ENCODE results near the gene ASXL1.

ASXL1 gene

GRCh38 chr20:32468313-32468640 is 110.1 kb downstream of the ASXL1 start:
- DNase-seq = no peak

GRCh38 chr20:32468860-32469259 is 110.7 kb downstream of the ASXL1 start:
- no peak for DNase-seq

- no peak for DNase-seq
These were observed 112.1 kb downstream of the ASXL1 start for GRCh38 chr20:32470025-32470861.

- no peak for DNase-seq
These were observed 112.8 kb downstream of the ASXL1 start for GRCh38 chr20:32470940-32471339.

GRCh38 chr20:32472581-32473207 is 114.6 kb downstream of the ASXL1 start:
- DNase-seq = no peak

DNA sequence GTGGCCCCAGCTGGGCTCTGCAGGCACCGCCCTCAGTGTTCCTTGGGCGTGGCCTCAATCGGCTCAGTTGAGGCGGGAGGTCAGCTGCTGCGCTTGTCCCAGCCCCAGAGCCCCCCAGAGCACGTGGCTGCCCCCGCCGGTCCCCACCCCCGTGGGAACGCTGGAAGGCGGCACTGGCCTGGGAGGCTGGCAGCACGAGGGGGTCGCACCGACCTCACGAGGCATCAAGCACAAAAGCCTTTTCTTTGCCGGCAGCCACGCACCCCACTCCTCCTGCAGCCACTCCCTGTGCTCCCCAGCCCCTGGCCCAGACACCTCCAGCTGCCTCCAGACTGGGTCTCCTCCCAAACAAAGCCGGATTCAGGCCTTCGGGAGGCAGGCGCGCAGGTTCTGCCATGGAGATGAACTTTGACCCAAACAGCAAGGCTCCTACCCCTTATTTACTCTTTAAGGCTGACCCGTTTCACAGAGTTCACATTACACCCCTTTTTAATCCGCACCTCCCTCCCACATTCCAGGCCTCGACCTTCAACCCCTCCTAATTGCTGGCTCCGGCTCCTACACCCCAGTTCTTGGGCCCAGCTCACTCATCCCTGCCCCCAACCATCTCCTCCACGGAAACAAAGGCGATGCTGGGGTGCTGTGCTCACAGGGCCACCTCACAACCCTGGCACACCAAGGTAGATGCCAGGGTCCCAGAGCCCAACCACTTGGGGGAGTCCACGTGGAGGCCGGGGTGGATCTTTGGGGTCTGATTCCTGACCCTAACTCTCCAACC is 115.3 kb downstream of the ASXL1 start:
- no peak for DNase-seq

DNA sequence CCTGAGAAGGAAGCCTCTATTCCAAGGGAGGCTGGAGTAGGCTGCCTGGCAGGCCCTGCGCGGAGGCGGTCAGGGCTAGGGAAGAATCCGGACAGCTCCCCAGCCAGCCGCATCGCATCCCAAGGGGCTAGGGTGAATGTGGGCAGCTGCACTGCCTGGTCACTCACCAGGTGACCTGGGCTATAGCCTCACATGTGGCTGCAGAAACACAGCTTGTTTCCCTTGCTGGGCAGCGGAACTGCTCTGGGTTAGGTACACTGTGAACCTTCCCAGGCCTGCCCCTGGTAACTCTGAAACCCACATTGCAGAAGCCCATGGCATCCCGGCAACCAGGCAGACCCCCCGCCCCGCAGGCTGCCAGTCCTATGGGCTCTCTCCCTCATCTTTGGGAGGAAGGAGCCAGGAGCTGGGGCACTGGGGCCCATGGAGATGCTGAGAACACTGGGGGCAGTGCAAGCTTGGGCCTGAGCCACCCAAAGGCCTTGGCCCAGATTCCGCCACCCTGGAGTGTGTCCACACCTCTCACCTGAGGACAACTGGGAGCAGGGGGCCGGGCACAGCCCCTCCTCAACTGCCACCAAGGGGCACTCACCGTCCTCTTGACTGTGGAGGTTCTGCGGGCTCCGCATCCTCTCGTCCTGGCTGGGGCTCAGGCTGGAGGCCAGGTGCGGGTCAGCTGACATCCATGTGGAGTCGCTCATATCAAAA is 116.0 kb downstream of the ASXL1 start:
- DNase-seq = no peak

GRCh38 chr20:32474717-32474966 is 116.5 kb downstream of the ASXL1 start:
- DNase-seq = no peak

DNA sequence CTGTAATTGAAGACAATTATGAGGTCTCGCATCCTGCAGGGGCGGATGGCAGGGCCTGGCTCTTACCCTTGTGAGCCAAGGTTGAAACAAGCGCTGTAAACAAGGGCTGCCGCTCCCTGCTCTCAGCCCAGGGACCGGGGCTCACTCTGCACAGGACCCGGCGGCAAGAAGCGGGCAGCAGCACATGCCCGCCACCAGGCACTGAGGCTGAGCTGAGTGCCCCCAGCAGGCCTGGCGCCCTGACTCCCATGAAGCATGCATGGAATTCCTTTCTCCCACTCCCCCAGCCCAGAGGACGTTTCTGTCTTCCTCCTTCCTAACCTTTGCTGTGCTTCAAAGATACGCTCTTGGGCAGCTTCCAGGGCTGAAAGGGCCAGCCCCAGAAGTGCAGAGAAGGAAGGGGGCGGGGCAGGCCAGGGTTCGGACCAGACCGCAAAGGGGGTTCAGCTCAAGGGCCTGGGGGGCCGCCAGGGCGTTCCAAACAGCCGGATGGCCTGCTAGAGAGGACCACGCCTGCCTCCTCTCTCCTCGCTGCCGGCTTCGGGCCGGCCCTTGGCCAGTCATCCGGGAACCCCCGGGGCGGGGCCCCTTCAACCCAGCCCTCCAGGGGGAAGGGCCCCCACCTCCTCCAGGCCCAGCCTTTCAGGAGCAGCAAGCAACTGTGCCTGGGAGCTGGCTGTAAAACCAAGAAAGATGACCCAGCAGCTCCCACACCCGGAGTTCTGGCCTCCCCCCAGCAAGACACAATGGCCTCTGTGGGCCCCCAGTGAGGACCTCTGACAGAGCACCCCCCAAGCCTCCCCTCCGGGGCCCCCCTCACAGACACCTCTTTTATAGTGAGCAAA is 117.1 kb downstream of the ASXL1 start:
- DNase-seq = no peak

DNA sequence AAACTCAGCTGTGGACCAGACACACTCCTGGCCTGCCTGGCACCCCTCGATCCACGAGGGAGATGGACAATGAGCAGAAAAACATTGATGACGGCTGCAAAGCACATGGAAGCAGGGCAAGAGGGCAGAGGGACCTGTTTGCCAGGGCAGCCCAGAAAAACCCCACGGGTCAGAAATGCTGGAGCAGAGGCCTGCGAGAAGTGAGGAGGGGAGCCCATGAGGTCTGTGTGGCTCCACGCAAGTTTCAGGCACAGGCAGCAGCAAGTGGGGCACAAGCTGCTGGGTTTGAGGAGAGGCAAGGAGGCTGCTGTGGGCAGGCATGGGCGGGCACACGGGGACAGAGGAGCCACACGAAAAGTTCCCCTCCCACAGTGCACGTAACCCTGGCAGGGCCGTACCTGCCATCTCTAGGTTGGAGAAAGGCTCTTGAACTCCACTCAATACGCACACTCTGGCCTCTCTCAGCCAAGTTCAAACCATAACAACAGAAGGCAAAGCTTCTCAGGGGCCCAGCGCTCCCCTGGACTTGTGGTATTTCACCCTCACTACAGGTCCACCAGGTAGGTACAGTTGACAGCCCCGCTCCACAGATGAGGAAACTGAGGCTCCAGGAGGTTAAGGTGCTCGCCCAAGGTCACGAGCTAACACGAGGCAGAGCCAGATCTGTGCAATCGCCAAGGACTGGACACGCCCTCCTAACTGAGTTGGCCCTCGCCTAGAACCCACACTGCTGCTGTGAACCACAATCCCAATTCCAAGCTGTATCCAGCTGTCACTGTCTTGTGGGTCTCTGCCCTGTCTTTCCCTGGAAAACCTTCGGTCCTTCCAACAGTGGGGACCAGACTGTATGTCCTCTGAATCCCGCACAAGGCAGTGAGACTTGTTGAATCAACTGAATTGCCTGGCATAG is 118.8 kb downstream of the ASXL1 start:
- no peak for DNase-seq

- DNase-seq = no peak
These were observed 119.7 kb downstream of the ASXL1 start for GRCh38 chr20:32477594-32478512.

DNA sequence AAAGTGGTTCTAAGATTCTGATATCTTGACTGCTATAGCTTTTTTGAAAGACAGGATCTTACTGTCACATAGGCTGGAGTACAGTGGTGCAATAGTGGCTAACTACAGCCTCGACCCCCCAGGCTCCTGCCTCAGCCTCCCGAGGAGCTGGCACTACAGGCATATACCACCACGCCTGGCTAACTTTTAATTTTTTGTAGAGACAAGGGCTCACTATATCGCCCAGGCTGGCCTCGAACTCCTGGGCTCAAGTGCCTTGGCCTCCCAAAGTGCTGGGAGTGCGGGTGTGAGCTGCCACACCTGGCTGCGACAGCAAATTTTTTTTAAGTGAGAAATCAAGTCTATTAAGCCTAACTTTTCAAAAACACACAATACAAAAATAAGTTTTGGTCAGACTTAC is 120.4 kb downstream of the ASXL1 start:
- no peak for DNase-seq

- no peak for DNase-seq
These were observed 120.9 kb downstream of the ASXL1 start for GRCh38 chr20:32479012-32479411.

GRCh38 chr20:32479697-32480171 is 121.6 kb downstream of the ASXL1 start:
- no peak for DNase-seq

GRCh38 chr20:32480371-32481241 is 122.5 kb downstream of the ASXL1 start:
- DNase-seq = no peak

DNA sequence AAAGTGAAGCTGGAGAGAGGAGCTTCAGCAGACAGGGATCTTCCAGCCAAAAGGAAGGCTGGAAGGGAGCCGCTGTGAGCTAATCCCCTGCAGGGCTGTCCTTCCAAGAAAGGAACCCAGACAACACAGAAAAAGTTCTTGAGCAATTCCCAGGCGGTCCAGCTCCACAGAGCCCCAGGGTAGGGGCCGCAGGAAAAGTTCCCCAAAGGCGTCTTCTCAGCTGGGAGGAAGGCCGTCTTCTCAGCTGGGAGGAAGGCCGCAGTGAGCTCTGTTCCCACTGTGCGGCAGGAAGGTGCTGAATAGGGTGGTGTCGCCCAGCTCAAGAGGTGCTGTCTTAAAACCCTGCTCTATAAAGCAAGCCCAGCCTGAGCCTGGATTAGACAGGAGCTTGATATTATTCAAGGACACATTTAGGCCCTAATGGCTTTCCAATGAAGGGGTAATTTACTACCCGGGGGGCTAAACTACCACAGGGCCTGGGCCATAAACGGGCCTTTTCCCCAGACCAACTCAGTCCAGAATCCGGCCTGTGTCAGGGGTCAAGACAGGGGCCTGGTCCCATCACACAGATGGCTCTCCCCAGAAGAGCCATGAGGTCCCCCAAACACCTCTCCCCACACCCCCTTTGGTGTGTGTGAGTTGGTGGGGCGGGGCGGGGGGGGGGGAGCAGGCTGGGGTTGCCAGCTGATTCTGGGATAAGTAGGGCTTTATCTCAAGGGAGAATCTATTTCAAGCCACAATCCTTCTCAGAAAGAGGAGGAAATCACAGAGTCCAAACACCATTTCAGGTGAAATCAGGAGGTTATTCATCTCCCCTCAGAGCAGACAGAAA is 123.4 kb downstream of the ASXL1 start:
- DNase-seq = no peak

GRCh38 chr20:32482143-32482441 is 124.0 kb downstream of the ASXL1 start:
- DNase-seq = no peak
